ENCODE data around the gene CACNG7.
A peak's percentile ranks its signal among the peaks of the same experiment; 100 is the strongest.

Gene CACNG7

DNA sequence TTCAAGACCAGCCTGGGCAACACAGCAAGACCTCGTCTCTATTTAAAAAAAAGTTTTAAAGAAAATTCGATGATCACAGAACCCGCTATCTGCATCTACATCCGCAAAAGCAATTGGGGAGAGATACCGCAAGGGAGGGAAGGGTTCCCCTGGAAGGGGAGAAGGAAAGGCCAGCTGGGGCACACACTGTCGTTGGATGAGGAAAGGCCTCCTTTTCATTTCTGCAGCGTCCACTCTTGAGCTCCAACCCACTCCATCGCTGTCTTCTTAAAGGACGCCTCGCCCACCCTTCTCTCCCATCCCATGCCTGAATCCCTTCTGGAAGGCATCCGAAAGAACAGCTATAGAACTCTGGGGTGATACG lies 30.3 kb upstream of the CACNG7 start:
- no peak for DNase-seq (ENCODE audit: low read depth in 3 of 3)

DNA sequence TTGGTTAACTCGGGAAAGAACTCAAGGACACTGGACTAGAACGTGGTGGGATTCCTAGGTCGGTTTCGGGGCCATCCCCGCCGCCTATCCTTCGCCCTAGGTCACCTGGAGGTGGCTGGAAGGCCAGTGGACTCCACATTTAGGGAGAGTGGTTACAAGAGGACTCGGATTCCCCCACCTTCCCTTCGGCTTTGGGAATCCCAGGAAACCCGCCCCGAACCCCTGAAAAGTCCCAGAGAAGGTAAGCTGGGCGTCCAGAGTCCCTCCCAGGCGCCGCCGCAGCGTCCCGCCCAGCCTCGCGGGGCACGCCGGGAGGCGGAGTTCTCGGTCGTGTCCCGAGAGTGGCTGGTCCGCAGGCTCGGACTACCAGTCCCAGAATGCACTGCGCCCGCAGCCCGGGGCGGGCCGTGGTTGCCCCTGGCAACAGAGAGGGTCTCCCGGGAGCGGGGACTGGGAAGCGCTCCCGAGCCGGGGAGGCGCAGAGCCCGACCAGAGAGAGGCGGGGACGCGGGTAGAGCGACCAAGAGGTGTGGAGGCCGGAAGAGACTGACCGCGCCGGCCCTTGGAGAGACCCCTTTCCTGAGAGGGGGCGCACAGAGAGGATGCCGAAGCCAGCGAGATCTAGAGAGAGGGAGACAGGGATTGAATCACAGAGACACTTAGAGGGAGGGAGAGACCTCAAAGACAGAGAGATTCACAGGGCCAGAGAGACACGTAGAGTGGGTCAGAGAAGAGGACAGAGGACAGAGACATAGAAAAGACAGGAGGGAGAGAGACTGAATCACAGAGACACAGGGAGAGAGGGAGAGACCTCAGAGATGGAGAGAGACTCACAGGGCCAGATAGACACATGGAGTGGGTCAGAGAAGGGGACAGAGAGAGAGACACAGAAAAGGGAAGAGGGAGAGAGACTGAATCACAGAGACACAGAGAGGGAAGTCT lies 29.7 kb upstream of the CACNG7 start:
- peak; percentile 54 to 63 (median 60) for DNase-seq (ENCODE audit: low read depth in 3 of 3)

GRCh38 chr19:53880711-53881481 lies 28.2 kb upstream of the CACNG7 start:
- DNase-seq (ENCODE audit: low read depth in 3 of 3), result no peak

GRCh38 chr19:53881482-53882390 lies 27.3 kb upstream of the CACNG7 start, which contains the start of gene PRKCG:
PRKCG (plus strand) TSS chr19:53882197; CDS start chr19:53882495, 298 bp downstream.
- peak in 2 of 3 experiments; percentile 20 to 28 for DNase-seq (ENCODE audit: low read depth in 3 of 3)

DNA sequence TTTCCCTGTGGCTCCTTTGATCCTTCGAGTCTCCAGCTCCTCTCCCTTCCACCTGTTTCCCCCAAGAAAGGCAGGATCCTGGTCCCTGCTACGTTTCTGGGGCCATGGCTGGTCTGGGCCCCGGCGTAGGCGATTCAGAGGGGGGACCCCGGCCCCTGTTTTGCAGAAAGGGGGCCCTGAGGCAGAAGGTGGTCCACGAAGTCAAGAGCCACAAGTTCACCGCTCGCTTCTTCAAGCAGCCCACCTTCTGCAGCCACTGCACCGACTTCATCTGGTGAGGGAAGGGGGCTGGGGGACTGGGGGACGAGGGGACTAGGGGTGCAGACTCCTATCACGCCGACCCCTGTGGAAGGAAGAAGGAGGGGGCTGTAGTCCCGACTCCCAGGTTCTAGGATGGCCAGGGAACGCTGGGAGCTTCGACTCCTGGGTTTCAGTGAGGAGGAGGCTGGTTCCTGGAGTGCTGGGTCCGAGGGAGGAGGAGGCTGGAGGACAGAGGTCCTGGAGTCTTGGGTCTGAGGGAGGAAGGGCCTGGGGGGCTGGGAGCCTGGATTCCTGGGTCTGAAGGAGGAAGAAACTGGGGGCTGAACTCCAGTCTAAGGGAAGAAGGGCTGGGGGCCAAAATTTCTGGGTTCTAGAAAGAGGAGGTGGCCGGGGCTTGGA lies 26.6 kb upstream of the CACNG7 start:
- no peak for DNase-seq (ENCODE audit: low read depth in 3 of 3)

- no peak for DNase-seq (ENCODE audit: low read depth in 3 of 3)
Measured at GRCh38 chr19:53883231-53883661, 25.8 kb upstream of the CACNG7 start.

GRCh38 chr19:53883741-53884140 lies 25.3 kb upstream of the CACNG7 start:
- no peak for DNase-seq (ENCODE audit: low read depth in 3 of 3)

DNA sequence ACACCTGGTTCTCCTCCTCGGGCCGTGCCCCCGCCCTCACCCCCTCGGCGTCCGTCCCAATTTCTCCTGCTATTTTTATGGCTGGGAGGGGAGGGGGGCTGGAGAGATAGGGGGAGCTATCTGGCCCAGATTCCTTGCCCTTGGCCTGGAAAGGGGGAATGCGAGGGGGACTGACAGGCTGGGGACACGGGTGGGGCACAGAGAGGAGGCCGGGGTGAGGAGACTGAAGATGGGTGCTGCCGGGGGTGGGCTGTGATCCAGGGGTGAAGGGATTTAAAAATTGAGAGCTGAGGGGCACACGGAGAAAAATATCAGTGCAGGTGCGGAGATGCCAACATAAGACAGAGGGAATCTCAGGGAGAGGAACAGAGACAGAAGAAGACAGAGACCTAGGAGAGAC lies 24.8 kb upstream of the CACNG7 start:
- no peak for DNase-seq (ENCODE audit: low read depth in 3 of 3)

GRCh38 chr19:53885036-53885435 lies 24.0 kb upstream of the CACNG7 start:
- DNase-seq (ENCODE audit: low read depth in 3 of 3), result no peak

DNA sequence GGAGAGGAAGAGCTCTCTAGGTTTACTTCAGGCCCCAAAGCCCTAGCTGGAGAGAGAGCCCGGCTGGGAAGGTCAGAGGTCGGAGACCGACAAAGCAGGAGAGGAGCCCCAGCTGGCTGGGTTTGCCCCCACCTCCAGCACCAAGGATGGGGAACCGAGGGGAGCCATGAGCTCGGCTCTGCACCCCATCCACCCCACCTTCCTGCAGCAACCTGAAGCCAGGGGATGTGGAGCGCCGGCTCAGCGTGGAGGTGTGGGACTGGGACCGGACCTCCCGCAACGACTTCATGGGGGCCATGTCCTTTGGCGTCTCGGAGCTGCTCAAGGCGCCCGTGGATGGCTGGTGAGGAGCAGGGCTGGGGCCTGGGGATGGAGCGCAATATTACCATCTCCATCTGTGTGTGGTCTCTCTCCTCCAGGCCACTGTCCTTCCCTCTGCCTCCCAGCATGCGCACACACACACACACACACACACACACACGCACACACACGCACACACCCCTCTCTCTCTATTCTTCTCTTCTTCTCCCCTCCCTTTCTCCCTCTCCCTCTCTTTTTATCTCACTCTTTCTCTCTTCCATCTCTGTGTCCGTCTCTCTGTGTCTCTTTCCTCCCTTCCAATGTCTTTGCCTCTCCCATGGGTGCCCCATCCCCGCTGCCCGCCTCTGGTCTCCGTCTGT lies 16.6 kb upstream of the CACNG7 start:
- DNase-seq (ENCODE audit: low read depth in 3 of 3), result no peak

DNA sequence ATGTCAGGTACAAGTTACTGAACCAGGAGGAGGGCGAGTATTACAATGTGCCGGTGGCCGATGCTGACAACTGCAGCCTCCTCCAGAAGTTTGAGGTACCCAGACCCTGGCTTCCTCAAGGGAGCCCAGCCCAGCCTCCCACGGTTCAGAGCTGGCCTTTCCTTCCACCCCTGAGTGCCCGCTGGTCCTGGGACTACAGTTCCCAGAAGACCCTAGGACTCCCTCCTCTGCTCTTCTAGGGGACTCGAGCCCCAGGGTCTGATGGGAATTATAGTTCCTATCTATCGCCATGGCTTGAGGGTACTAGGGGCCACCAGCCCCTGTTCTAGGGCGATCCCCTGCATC lies 16.1 kb upstream of the CACNG7 start:
- no peak for DNase-seq (ENCODE audit: low read depth in 3 of 3)

GRCh38 chr19:53894707-53895106 lies 14.4 kb upstream of the CACNG7 start:
- no peak for DNase-seq (ENCODE audit: low read depth in 3 of 3)

GRCh38 chr19:53896682-53897081 lies 12.4 kb upstream of the CACNG7 start:
- no peak for DNase-seq (ENCODE audit: low read depth in 3 of 3)

GRCh38 chr19:53897459-53897858 lies 11.6 kb upstream of the CACNG7 start:
- no peak for DNase-seq (ENCODE audit: low read depth in 3 of 3)

DNA sequence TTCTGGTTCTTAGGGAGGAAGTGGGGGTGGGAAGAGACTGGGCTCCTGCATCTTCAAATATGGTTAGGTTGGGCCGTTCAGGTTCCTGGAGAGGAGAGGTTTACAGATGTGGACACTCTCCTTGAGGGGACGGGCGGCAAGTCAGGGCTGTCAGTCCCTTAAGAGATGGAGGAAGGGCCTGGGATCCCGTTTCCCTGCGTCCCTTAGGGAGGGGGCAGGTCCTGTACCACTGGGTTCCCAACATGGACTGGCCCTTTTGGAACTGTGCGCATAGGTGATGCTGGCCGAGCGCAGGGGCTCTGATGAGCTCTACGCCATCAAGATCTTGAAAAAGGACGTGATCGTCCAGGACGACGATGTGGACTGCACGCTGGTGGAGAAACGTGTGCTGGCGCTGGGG lies 10.9 kb upstream of the CACNG7 start:
- DNase-seq (ENCODE audit: low read depth in 3 of 3), result no peak

DNA sequence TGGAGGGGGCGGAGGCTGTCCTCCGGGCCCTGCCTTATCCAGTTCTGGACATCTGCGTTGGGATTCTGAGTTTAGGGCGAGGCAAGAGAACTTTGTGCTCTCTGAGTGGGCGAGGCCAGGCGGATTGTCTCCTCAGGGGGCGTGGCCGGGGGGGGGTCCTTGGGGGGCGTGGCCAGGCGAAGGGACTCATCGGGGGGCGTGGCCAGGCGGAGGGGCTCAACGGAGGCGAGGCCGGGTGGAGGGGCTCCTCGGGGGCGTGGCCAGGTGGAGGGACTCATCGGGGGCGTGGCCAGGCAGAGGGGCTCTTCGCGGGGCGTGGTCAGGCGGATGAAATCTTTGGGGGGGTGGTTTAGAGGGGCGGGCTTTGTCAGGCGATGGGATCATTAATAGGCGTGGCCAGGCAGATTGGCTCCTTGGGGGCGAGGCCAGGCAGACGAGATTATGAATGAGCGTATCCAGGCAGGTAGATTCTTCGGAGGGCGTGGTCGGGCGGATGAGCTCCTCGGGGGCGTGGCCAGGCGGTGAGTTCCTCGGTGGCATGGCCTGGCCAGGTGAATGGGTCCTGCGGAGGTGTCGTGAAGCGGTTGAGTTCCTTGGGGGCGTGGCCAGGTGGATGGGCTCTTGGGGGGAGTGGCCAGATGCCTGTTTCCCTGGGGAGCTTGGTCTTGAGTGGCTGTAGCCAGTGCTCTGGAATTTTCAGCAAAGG lies 10.3 kb upstream of the CACNG7 start:
- no peak for DNase-seq (ENCODE audit: low read depth in 3 of 3)

- no peak for DNase-seq (ENCODE audit: low read depth in 3 of 3)
Measured at GRCh38 chr19:53900191-53900860, 8.8 kb upstream of the CACNG7 start.

- DNase-seq (ENCODE audit: low read depth in 3 of 3), result no peak
Measured at GRCh38 chr19:53903055-53903680, 5.9 kb upstream of the CACNG7 start.

- no peak for DNase-seq (ENCODE audit: low read depth in 3 of 3)
Measured at GRCh38 chr19:53904909-53905308, 4.2 kb upstream of the CACNG7 start.

Data from stimulated activated CD4-positive, alpha-beta T cell treated with anti-CD3 and anti-CD28 coated beads, TNF-alpha, amount 100 ng/mL, for 4 hours (primary cell).